Neuron (in vitro differentiated cells): ENCODE measurements around the gene ALDOA.
"Not testable (repeated sequence)": the region's sequence is repeated elsewhere in the genome, so short reads cannot be mapped to it uniquely, and the experiment has no call there.

ENCODE experiments used
- H2AFZ ChIP-seq: one replicate; pipeline ENCODE4 v1.6.1; 2013; ENCODE audit warnings: low read depth, mild to moderate bottlenecking, inconsistent platforms, low read length, moderate library complexity
- H3K27me3 ChIP-seq: one replicate; pipeline ENCODE4 v1.6.1; 2013; ENCODE audit warnings: low read length; ENCODE audit not compliant: insufficient read depth
- H3K36me3 ChIP-seq: one replicate; pipeline ENCODE4 v1.6.1; 2013; ENCODE audit warnings: low read length; ENCODE audit not compliant: insufficient read depth
- H3K4me1 ChIP-seq: one replicate; pipeline ENCODE4 v1.6.1; 2013; ENCODE audit warnings: low read length; ENCODE audit not compliant: insufficient read depth
- H3K4me3 ChIP-seq: 2 replicates; pipeline ENCODE4 v1.5.1; 2013; ENCODE audit warnings: mild to moderate bottlenecking, low read length, moderate library complexity
- H3K9me3 ChIP-seq: one replicate; pipeline ENCODE4 v1.6.1; 2013; ENCODE audit warnings: low read length

Gene ALDOA

DNA sequence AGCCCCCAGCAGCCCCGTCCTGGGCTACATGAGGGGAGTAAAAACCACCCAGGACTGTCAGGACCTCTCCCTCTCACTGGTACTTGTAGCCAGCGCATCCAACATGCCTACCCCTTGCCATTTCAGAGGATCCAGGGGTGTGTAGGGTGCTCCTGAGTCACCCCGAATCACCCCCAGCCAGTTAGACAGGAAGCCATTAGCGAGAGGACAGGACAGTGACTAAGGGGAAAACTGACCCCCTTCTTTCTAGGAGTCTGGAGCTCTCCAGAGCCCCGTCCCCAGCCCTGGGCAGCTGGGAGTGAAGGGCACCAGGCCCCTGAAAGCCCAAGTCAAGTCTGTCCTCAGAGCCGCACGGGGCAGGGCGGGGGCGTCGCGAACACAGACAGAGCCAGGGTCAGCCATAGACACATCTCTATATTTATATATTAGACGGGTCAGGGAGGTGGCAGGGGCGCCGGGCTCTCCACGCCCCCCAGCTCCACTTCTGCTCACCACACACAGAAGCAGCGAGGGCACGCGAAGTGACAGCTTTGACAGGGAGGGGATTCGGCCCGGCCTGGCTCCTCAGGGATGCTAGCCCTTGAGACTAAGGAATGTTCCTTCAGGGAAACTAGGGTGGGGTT lies 48.3 kb downstream of the ALDOA start:
- H3K4me3 ChIP-seq, result no peak overlapping the region
- no peaks in the 10 kb centered on the region for H3K4me1 ChIP-seq
- H3K27me3 ChIP-seq, result no peaks in the 10 kb centered on the region
- H2AFZ ChIP-seq, result no peak overlapping the region
- peaks cover 18% of the 10 kb centered on the region for H3K36me3 ChIP-seq
- no peaks in the 10 kb centered on the region for H3K9me3 ChIP-seq

DNA sequence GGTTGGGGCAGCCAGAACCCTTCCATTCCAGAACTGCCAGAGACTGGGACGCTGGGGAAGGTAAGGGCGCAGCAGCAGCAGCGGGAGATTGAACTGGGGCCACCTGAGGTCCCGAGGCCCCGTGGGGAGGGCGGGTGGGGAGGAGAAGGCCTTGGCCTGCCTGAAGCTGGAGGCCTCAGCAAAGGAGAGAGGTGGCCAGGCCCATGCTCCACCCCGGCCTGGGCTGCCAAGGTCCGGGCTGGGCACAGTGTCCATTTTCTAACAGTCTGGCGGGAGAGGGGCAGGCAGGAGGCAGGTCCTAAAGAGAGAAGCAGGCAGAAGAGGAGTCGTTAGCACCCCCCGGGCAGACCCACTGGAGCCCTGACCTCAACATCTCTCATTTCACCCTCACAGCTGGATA lies 48.9 kb downstream of the ALDOA start:
- Histone ChIP-seq H3K27me3 (no peaks in the 10 kb centered on the region), H2AFZ (no peak overlapping the region), H3K36me3 (peaks cover 18% of the 10 kb centered on the region), H3K4me3 (no peak overlapping the region), H3K4me1 (no peaks in the 10 kb centered on the region), H3K9me3 (no peaks in the 10 kb centered on the region)

DNA sequence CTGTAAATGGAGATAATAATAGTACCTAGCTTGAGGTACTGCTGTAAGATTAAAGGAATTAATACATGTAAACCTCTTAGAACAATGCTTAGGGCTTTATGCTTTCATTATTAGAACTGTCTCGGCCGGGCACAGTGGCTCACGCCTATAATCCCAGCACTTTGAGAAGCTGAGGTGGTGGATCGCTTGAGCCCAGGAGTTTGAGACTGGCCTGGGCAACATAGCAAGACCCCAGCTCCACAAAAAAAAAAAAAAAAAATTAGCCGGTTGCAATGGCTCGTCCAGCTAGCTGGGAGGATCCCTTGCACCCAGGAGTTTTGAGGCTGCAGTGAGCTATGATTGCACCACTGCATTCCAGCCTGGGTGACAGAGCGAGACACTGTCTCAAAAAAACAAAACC lies 49.3 kb downstream of the ALDOA start:
- peaks cover 18% of the 10 kb centered on the region for H3K36me3 ChIP-seq
- H3K9me3 ChIP-seq, H3K27me3 ChIP-seq, H3K4me3 ChIP-seq, H3K4me1 ChIP-seq, H2AFZ ChIP-seq: not testable (repeated sequence)

DNA sequence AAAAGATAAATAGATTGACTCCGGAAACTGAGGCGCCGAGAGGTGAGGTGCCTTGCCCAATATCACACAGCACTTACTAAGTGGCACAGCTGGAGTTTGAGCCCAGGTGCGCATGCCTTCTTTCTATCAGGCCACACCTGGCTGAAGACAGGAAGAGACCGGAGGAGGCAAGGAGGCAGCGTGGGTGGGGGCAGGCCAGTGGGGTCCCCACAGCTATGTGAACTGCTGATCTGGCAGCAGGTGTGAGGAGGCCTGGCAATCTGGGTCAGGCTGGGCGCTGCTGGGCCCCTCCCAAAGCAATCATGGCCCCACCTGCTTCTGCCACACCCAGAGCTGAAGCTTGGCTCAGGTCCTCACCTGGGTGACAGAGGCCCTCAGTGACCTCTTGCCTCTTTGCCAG lies 49.7 kb downstream of the ALDOA start:
- Histone ChIP-seq H3K9me3 (no peaks in the 10 kb centered on the region), H3K27me3 (no peaks in the 10 kb centered on the region), H3K4me3 (no peak overlapping the region), H2AFZ (no peak overlapping the region), H3K36me3 (peaks cover 18% of the 10 kb centered on the region), H3K4me1 (no peaks in the 10 kb centered on the region)

DNA sequence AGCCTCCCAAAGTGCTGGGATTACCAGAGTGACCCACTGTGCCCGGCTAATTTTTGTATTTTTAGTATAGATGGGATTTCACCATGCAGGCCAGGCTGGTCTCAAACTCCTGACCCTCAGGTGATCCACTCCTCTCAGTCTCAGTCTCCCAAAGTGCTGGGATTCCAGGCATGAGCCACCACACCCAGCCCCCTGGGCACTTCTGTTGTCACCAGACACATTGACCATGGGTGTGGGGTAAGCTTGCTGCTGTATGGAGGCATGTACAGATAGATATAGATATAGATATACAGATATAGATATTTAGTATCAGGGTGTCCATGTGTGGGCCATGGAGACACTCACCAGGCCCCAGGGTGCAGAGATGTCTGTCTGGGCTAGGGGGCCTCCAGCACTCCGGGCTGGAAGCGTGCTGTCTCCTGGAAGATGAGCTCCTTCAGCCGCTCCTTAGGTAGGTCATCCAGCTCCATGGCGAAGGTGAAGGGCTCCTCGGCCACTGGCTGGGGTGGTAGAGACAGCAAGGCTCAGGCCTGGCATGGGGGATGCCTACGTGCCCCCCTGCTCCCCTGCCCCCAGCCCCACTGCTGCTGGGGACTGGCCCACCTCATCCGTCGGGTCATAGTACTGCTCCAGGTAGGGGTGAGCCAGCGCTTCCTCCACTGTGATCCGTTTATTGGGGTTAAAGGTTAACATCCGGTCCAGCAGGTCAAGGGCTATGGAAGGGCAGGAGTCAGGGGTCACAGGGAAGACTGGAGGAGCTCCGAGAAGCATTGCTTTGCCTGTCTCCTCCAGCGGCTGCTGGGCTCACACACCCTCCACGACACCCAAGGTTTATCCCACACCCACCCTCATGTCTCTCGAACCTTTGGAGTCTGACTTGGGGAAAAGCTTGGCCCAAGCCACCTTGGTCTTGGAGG lies 51.0 kb downstream of the ALDOA start:
- H3K36me3 ChIP-seq, result peaks cover 18% of the 10 kb centered on the region
- H3K4me3 ChIP-seq, result no peak overlapping the region
- no peaks in the 10 kb centered on the region for H3K4me1 ChIP-seq
- H3K9me3 ChIP-seq, result no peaks in the 10 kb centered on the region
- no peaks in the 10 kb centered on the region for H3K27me3 ChIP-seq
- H2AFZ ChIP-seq, result no peak overlapping the region

DNA sequence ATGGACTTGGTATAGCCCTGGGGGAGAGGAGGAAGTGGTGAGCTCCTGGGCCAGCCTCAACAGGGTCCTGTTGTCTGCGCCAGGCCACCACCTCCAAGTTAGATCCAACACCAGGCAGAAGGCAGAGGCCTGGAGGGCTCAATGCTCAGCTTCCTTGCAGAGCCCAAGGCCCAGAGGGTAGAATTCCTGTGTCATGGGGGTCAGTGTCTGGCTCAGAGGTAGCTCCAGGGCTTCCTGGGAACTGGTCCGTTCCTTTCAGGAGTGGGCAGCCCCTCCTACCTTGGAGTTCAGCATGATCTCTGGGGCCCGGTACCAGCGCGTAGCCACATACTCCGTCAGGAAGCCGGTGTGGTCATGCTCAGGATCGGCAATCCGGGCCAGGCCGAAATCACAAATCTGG lies 52.2 kb downstream of the ALDOA start:
- Histone ChIP-seq H3K4me1 (peaks cover 7% of the 10 kb centered on the region), H2AFZ (no peak overlapping the region), H3K36me3 (peaks cover 18% of the 10 kb centered on the region), H3K4me3 (no peak overlapping the region), H3K27me3 (no peaks in the 10 kb centered on the region), H3K9me3 (no peaks in the 10 kb centered on the region)

DNA sequence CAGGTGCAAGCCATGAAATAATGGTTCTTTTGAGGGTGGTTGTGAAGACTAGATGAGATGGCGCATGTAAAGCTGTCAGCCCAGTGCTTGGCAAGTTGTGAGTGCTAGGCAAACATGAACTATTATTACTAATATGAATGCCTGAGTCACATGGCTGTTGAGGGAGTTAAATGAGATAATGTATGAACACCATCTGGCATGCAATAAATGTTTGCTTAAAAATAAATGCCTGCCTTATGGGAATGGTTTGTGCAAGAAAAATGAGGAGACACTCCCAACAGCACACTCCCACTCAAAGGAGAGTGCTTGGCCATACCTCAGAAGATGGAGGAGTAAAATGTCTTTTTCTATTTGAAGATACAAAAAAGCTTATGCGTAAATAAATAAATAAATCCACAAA lies 53.9 kb downstream of the ALDOA start:
- Histone ChIP-seq H3K36me3 (peaks cover 16% of the 10 kb centered on the region), H3K9me3 (no peaks in the 10 kb centered on the region), H2AFZ (no peak overlapping the region), H3K27me3 (no peaks in the 10 kb centered on the region), H3K4me3 (no peak overlapping the region), H3K4me1 (peaks cover 7% of the 10 kb centered on the region)
